ENCODE measurements around the gene TBX5. TPM values are rescaled to one million over a fixed set of nuclear protein-coding genes. Genes with fewer than 3 reads are reported as not detected.

The TBX5 gene
- total and polyA plus RNA-seq, 2 donors (not counting 1 experiment from before 2014, with no cell fraction given) = not detected

GRCh38 chr12:114434341-114434740 lies 28.4 kb upstream of the TBX5 start:
- Mint-ChIP-seq H3K4me3 (no peak overlapping the region), H3K4me1 (no peaks in the 10 kb centered on the region), H3K27ac (no peak overlapping the region), H3K27me3 (peaks cover 38% of the 10 kb centered on the region), H3K9me3 (ENCODE audit: insufficient read depth) (no peaks in the 10 kb centered on the region)
- intact Hi-C loops (cut with micrococcal nuclease) = no loop called here
- no peaks in the 10 kb centered on the region for H4K20me1 ChIP-seq (ENCODE audit: control insufficient read depth, insufficient read depth, low read length, poor library complexity, severe bottlenecking)
- H3K4me3 ChIP-seq (ENCODE audit: control extremely low read depth in 1 of 5, extremely low read depth in 1 of 5, insufficient read depth in 1 of 5, low read depth in 2 of 5, low read length in 4 of 5) = no peak overlapping the region
- H3K27me3 ChIP-seq (replicated peaks in 1 of 4; ENCODE audit: control extremely low read depth in 1 of 4, control insufficient read depth in 3 of 4, insufficient read depth in 4 of 4, low read length in 3 of 4) = peaks cover 0 to 17% (median 10%) of the 10 kb centered on the region in 4 experiments
- DNase-seq (no peak), ATAC-seq (ENCODE audit: low read depth) (no peak)
- ChIA-PET POLR2A (no interaction called here), CTCF (no interaction called here)
- H3K36me3 ChIP-seq (replicated peaks in 1 of 2; ENCODE audit: control extremely low read depth in 1 of 2, control insufficient read depth in 1 of 2, extremely low read depth in 1 of 2, insufficient read depth in 2 of 2, low read length in 1 of 2) = no peaks in the 10 kb centered on the region
- no peaks in the 10 kb centered on the region for H3K9me3 ChIP-seq (ENCODE audit: control extremely low read depth in 1 of 3, control insufficient read depth in 2 of 3, insufficient read depth in 1 of 3, low read length in 2 of 3)
- H3K4me1 ChIP-seq (ENCODE audit: control insufficient read depth in 2 of 2, insufficient read depth in 2 of 2, low read length in 2 of 2) = no peaks in the 10 kb centered on the region
- WGBS (ENCODE audit: insufficient coverage) = 17% methylated on average over 1 of the region's 3 CpGs
- no peaks in the 10 kb centered on the region for H3K79me2 ChIP-seq (ENCODE audit: control insufficient read depth, insufficient read depth, low read length)
- TF ChIP-seq EZH2 (IDR thresholded peaks at IDR 0.05; ENCODE audit: borderline replicate concordance, insufficient read depth, low read depth, low read length, poor library complexity, severe bottlenecking) (no peak), CTCF (IDR thresholded peaks at IDR 0.05) (no peak)
- no peak overlapping the region for H2AFZ ChIP-seq (ENCODE audit: insufficient read depth, low read depth, low read length, poor library complexity, severe bottlenecking)
- H3K27ac ChIP-seq (ENCODE audit: low read length in 2 of 2) = no peak overlapping the region
- no peak overlapping the region for H3K9ac ChIP-seq (ENCODE audit: low read length)
- H3K4me2 ChIP-seq (replicated peaks; ENCODE audit: low read depth, low read length, poor library complexity, severe bottlenecking) = no peak overlapping the region

- Histone ChIP-seq H3K4me2 (replicated peaks; ENCODE audit: low read depth, low read length, poor library complexity, severe bottlenecking) (no peak overlapping the region), H2AFZ (ENCODE audit: insufficient read depth, low read depth, low read length, poor library complexity, severe bottlenecking) (no peak overlapping the region), H3K36me3 (replicated peaks in 1 of 2; ENCODE audit: control extremely low read depth in 1 of 2, control insufficient read depth in 1 of 2, extremely low read depth in 1 of 2, insufficient read depth in 2 of 2, low read length in 1 of 2) (no peaks in the 10 kb centered on the region), H3K79me2 (ENCODE audit: control insufficient read depth, insufficient read depth, low read length) (no peaks in the 10 kb centered on the region), H3K9ac (ENCODE audit: low read length) (no peak overlapping the region), H3K4me3 (ENCODE audit: control extremely low read depth in 1 of 5, extremely low read depth in 1 of 5, insufficient read depth in 1 of 5, low read depth in 2 of 5, low read length in 4 of 5) (no peak overlapping the region), H4K20me1 (ENCODE audit: control insufficient read depth, insufficient read depth, low read length, poor library complexity, severe bottlenecking) (no peaks in the 10 kb centered on the region), H3K9me3 (ENCODE audit: control extremely low read depth in 1 of 3, control insufficient read depth in 2 of 3, insufficient read depth in 1 of 3, low read length in 2 of 3) (peaks cover 0 to 2% (median 0%) of the 10 kb centered on the region in 3 donors), H3K27ac (ENCODE audit: low read length in 2 of 2) (no peak overlapping the region), H3K4me1 (ENCODE audit: control insufficient read depth in 2 of 2, insufficient read depth in 2 of 2, low read length in 2 of 2) (no peaks in the 10 kb centered on the region), H3K27me3 (replicated peaks in 1 of 4; ENCODE audit: control extremely low read depth in 1 of 4, control insufficient read depth in 3 of 4, insufficient read depth in 4 of 4, low read length in 3 of 4) (peaks cover 0 to 5% (median 0%) of the 10 kb centered on the region in 4 experiments)
- WGBS (ENCODE audit: insufficient coverage) = 50% methylated on average over 1 of the region's 1 CpG
- no peak for TF ChIP-seq EZH2 (IDR thresholded peaks at IDR 0.05; ENCODE audit: borderline replicate concordance, insufficient read depth, low read depth, low read length, poor library complexity, severe bottlenecking)
- no peak for TF ChIP-seq CTCF (IDR thresholded peaks at IDR 0.05)
- peaks cover 28% of the 10 kb centered on the region for H3K27me3 Mint-ChIP-seq
- ATAC-seq (ENCODE audit: low read depth) (no peak), DNase-seq (no peak)
- POLR2A ChIA-PET = no interaction called here
- intact Hi-C loops (cut with micrococcal nuclease) = no loop called here
- H3K4me3 Mint-ChIP-seq = no peak overlapping the region
- H3K4me1 Mint-ChIP-seq = no peaks in the 10 kb centered on the region
- no peaks in the 10 kb centered on the region for H3K9me3 Mint-ChIP-seq (ENCODE audit: insufficient read depth)
- H3K27ac Mint-ChIP-seq = no peak overlapping the region
- CTCF ChIA-PET = no interaction called here
Observed at GRCh38 chr12:114431902-114432301, 26.0 kb upstream of the TBX5 start.

Measured in B cell (primary cell).